Activated B cell treated with CpG ODN at 0.5 μM for 24 hours (primary cell): ENCODE measurements around the gene SNRNP48. TPM values are rescaled to one million over a fixed set of nuclear protein-coding genes. Genes with fewer than 3 reads are reported as not detected.

ENCODE experiments used
- ATAC-seq: fragments of 200-7000 bp; cut with Tn5 transposase; one replicate; pipeline ENCODE4 v1.10.0; 2021; ENCODE audit warnings: low read depth, mild to moderate bottlenecking, moderate library complexity
- CTCF ChIA-PET: fragments of 350-600 bp; sonication (Branson Sonifier 250); formaldehyde crosslinking; loops from one replicate; lab custom pipeline; 2021; ENCODE audit warnings: antibody characterized with exemption; lab: Charles Lee
- POLR2A ChIA-PET: fragments of 350-600 bp; sonication (Branson Sonifier 250); formaldehyde crosslinking; loops from one replicate; lab custom pipeline; 2021; ENCODE audit warnings: antibody characterized with exemption; lab: Charles Lee
- DNase-seq: peaks from one replicate; pipeline ENCODE4 v3.0.0; 2022
- H3K27ac Mint-ChIP-seq: one replicate; pipeline ENCODE4 v1.8.0; 2020; ENCODE audit warnings: mixed read lengths
- H3K27me3 Mint-ChIP-seq: one replicate; pipeline ENCODE4 v1.8.0; 2021; ENCODE audit warnings: mixed read lengths
- H3K36me3 Mint-ChIP-seq: one replicate; pipeline ENCODE4 v1.8.0; 2021; ENCODE audit warnings: low read depth, mixed read lengths
- H3K4me1 Mint-ChIP-seq: one replicate; pipeline ENCODE4 v1.8.0; 2021; ENCODE audit warnings: mixed read lengths
- H3K4me3 Mint-ChIP-seq: one replicate; pipeline ENCODE4 v1.8.0; 2020; ENCODE audit warnings: mild to moderate bottlenecking, mixed read lengths
- H3K9me3 Mint-ChIP-seq: one replicate; pipeline ENCODE4 v1.8.0; 2020; ENCODE audit warnings: mixed read lengths
- CTCF ChIP-seq: fragments of 200-600 bp; IDR thresholded peaks from one replicate; pipeline ENCODE4 v1.8.0; 2022; ENCODE audit warnings: antibody characterized with exemption, mild to moderate bottlenecking
- intact Hi-C: fragments of 100-400 bp; cut with micrococcal nuclease; formaldehyde crosslinking; loops from one replicate; pipeline ENCODE4 v1.15.1; 2024
- total RNA-seq: library from RNA; stranded (reverse); gene quantifications from 2 replicates; pipeline ENCODE4 v1.2.3, GENCODE V29; 2022

The SNRNP48 gene
- total RNA-seq, 1 donor from 2014 or later: 18.7 TPM

GRCh38 chr6:7628479-7628878 lies 38.5 kb downstream of the SNRNP48 start:
- Mint-ChIP-seq H3K27me3 (peaks cover 14% of the 10 kb centered on the region), H3K27ac (no peak overlapping the region), H3K36me3 (no peaks in the 10 kb centered on the region), H3K9me3 (no peaks in the 10 kb centered on the region), H3K4me1 (no peaks in the 10 kb centered on the region), H3K4me3 (no peak overlapping the region)
- intact Hi-C loops: no loop called here
- ATAC-seq: no peak
- ChIA-PET CTCF (no interaction called here), POLR2A (no interaction called here)
- no peak for DNase-seq
- no peak for TF ChIP-seq CTCF

GRCh38 chr6:7628909-7629308 lies 38.9 kb downstream of the SNRNP48 start:
- H3K4me3 Mint-ChIP-seq: no peak overlapping the region
- DNase-seq (no peak), ATAC-seq (no peak)
- no peaks in the 10 kb centered on the region for H3K36me3 Mint-ChIP-seq
- ChIA-PET POLR2A (no interaction called here), CTCF (no interaction called here)
- no peaks in the 10 kb centered on the region for H3K9me3 Mint-ChIP-seq
- no peaks in the 10 kb centered on the region for H3K4me1 Mint-ChIP-seq
- TF ChIP-seq CTCF: no peak
- no peak overlapping the region for H3K27ac Mint-ChIP-seq
- intact Hi-C loops: no loop called here
- peaks cover 14% of the 10 kb centered on the region for H3K27me3 Mint-ChIP-seq

GRCh38 chr6:7629321-7629720 lies 39.3 kb downstream of the SNRNP48 start:
- no peak for DNase-seq
- Mint-ChIP-seq H3K36me3 (no peaks in the 10 kb centered on the region), H3K27ac (no peak overlapping the region), H3K4me1 (no peaks in the 10 kb centered on the region), H3K27me3 (peaks cover 14% of the 10 kb centered on the region), H3K9me3 (no peaks in the 10 kb centered on the region), H3K4me3 (no peak overlapping the region)
- intact Hi-C loops: no loop called here
- POLR2A ChIA-PET: no interaction called here
- TF ChIP-seq CTCF: no peak
- no peak for ATAC-seq
- CTCF ChIA-PET: no interaction called here

GRCh38 chr6:7630792-7631191 lies 40.8 kb downstream of the SNRNP48 start:
- no peak for DNase-seq
- CTCF ChIA-PET: no interaction called here

GRCh38 chr6:7631466-7631865 lies 41.5 kb downstream of the SNRNP48 start:
- Mint-ChIP-seq H3K4me3 (no peak overlapping the region), H3K9me3 (no peaks in the 10 kb centered on the region), H3K36me3 (no peaks in the 10 kb centered on the region), H3K27ac (no peak overlapping the region), H3K27me3 (peaks cover 16% of the 10 kb centered on the region), H3K4me1 (no peaks in the 10 kb centered on the region)
- TF ChIP-seq CTCF: no peak
- ATAC-seq (no peak), DNase-seq (no peak)
- intact Hi-C loops: no loop called here
- POLR2A ChIA-PET: no interaction called here
- CTCF ChIA-PET: no interaction called here

More at GRCh38 chr6:7630792-7631191, 40.8 kb downstream of the SNRNP48 start:
- H3K36me3 Mint-ChIP-seq: no peaks in the 10 kb centered on the region
- no peak for TF ChIP-seq CTCF
- ATAC-seq: no peak
- peaks cover 14% of the 10 kb centered on the region for H3K27me3 Mint-ChIP-seq
- H3K9me3 Mint-ChIP-seq: no peaks in the 10 kb centered on the region
- POLR2A ChIA-PET: no interaction called here
- H3K4me1 Mint-ChIP-seq: no peaks in the 10 kb centered on the region
- H3K27ac Mint-ChIP-seq: no peak overlapping the region
- intact Hi-C loops: no loop called here
- no peak overlapping the region for H3K4me3 Mint-ChIP-seq
